C4-2B (cell line): ENCODE measurements around the gene SLIT2.

ENCODE experiments used
- H3K27ac ChIP-seq: fragments of 450-650 bp; 2 replicates; pipeline ENCODE4 v1.5.1; 2017
- CTCF ChIP-seq: fragments of 450-650 bp; conservative IDR thresholded peaks from 2 replicates; pipeline ENCODE4 v1.5.1; 2017; ENCODE audit warnings: mild to moderate bottlenecking
- ZFX ChIP-seq: fragments of 450-650 bp; IDR thresholded peaks from 2 replicates; pipeline ENCODE4 v1.6.1; 2017

The SLIT2 gene

GRCh38 chr4:20265726-20266125, 14.0 kb downstream of the SLIT2 start:
- H3K27ac ChIP-seq = no peak overlapping the region
- TF ChIP-seq CTCF (no peak), ZFX (no peak)

DNA sequence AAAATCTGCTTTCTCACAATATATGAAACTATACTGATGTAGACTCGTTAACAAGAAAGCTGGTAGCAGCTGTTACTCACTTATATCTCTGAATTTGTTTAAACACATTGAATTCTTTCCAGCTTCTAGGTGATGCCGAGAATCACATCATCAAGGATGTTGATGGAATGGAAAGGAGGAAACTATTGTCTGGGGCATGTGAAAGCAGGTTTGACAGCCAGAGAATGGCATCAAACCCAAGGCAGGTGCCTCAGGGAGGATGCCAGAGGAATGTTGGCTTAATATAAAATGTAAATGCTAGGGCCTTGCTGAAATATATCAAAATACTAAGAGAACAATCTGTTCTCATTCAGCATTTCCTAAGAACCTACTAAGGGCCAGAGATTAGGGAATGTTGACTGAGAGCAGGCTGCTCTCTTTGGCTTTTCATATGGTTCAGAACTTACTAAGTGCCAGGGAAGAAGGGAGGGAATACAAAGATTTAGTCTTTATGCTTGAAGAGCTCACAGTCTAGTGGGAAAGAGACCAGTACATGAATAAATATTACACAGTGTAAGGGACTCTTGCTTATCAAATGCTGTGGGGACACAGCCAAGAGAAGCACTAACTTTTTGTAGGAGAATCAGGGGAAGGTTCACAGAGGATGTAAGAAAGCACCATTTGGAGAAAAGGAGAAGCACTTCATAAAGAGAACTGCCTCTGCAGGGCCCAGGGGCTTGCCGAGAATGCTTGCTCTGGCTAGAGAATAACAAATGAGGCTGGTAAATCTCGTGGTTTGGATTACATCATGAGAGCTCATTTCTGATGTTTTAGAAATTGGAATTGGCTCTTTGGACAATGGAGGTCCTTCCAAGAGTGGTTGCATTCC, 14.7 kb downstream of the SLIT2 start:
- TF ChIP-seq ZFX (no peak), CTCF (no peak)

GRCh38 chr4:20268028-20268427, 16.3 kb downstream of the SLIT2 start:
- H3K27ac ChIP-seq = no peak overlapping the region
- no peak for TF ChIP-seq CTCF
- TF ChIP-seq ZFX = no peak

More for the DNA sequence above, 14.7 kb downstream of the SLIT2 start:
- no peak overlapping the region for H3K27ac ChIP-seq

DNA sequence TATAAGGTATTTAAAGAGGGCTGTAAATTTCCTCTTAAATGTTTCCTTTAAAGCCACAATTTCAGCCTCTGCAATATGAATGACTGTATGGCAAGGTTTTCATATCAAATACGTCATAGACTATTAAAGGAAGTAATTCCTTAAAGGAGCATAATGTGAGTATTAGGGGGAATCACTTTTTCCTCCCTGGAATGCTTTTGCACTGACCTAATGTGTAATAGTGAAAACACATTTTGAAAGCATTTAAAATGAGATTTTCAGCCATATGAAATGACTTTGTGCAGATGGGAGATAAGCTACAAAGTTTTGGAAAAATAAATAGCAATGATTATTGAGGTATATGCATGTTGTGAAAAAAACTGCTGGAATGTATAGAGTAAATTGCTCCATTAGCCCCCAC, 17.6 kb downstream of the SLIT2 start:
- no peak overlapping the region for H3K27ac ChIP-seq
- TF ChIP-seq CTCF = no peak
- TF ChIP-seq ZFX = no peak

DNA sequence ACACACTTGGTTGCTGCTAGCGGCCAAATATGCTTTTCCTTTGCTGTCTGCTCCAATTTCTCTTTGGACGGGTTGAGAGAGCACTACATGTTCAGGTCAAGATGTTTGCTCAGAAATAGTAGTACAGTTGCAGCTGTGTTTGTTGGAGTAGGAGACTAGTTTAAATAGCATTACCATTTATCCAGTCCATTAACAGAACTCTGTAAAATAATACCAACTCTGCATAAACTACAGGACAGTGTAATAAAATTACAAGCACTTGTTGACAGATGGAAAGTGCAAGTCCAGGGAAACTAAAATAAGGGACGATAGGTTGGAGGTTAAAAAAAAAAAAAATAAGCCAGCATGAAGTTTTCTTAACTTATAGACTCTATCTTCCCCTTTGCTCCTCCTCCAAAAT, 20.2 kb downstream of the SLIT2 start:
- H3K27ac ChIP-seq = no peak overlapping the region
- no peak for TF ChIP-seq ZFX
- no peak for TF ChIP-seq CTCF

DNA sequence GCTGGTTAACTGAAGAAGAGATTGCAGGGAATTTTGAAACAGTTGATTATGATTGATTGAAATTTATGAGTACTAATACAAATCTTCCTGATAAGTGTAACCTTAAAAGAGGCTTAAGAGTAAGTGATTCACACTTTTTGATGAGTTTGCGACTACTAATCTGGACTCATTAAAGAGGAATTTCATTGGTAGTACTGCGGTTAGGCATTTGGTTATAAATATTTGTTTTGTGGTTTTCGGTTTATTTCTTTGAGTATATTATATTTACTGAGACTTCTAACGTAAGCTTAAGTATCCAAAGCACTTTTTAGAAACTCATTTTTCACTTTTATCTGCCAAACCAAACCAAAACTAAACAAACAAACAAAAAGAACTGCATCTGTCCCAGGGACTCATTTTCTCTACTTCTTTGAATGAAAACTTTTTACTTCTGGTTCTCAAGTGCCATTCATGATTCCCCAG, 20.7 kb downstream of the SLIT2 start:
- TF ChIP-seq CTCF (no peak), ZFX (no peak)

DNA sequence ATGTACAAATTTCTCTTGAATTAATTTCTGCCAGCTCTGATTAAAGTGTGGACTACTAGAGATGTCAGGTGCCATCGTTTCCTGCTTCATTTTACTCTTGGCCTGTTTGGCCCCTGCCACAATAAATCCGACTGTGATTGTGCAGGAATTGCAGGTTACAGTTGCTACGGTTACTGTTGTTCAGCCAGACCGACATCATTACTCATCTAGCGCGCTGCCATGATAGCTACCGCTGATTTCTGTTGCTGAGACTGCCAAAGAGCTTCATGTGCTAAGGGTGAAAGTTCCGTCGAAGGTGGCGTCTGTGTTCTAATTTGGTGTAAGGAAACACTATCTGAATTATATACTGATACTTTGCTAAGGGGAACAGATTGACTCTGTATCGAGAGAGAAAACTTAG, 22.1 kb downstream of the SLIT2 start:
- H3K27ac ChIP-seq = no peak overlapping the region
- TF ChIP-seq CTCF = no peak
- no peak for TF ChIP-seq ZFX

More for the DNA sequence above, 20.7 kb downstream of the SLIT2 start:
- no peak overlapping the region for H3K27ac ChIP-seq
